Parathyroid adenoma (tissue), 2 donors: ENCODE measurements around the gene SMIM24.

Experiments used
- H2AFZ ChIP-seq: fragments of 300-600 bp; sonication (generic); one replicate; pipeline ENCODE4 v1.7.0; 2017; ENCODE audit warnings: antibody characterized with exemption, mild to moderate bottlenecking
- H3K27ac ChIP-seq: fragments of 300-600 bp; sonication (generic); one replicate; pipeline ENCODE4 v1.7.0; 2017
- H3K27me3 ChIP-seq: fragments of 300-600 bp; sonication (generic); one replicate; pipeline ENCODE4 v1.7.0; 2017; ENCODE audit warnings: low read length; ENCODE audit not compliant: control insufficient read depth, insufficient read depth
- H3K36me3 ChIP-seq: fragments of 300-600 bp; sonication (generic); one replicate; pipeline ENCODE4 v1.7.0; 2017; ENCODE audit warnings: low read length; ENCODE audit not compliant: control insufficient read depth, insufficient read depth
- H3K4me1 ChIP-seq: fragments of 300-600 bp; sonication (generic); one replicate; pipeline ENCODE4 v1.7.0; 2017; ENCODE audit warnings: control low read depth
- H3K4me2 ChIP-seq: fragments of 300-600 bp; sonication (generic); one replicate; pipeline ENCODE4 v1.7.0; 2017; ENCODE audit warnings: low read length
- H3K4me3 ChIP-seq: fragments of 300-600 bp; sonication (generic); one replicate; pipeline ENCODE4 v1.7.0; 2017; ENCODE audit warnings: low read depth, low read length
- H3K79me2 ChIP-seq: fragments of 300-600 bp; sonication (generic); one replicate; pipeline ENCODE4 v1.7.0; 2017; ENCODE audit warnings: control low read depth
- H3K9ac ChIP-seq: fragments of 300-600 bp; sonication (generic); one replicate; pipeline ENCODE4 v1.7.0; 2017; ENCODE audit warnings: mild to moderate bottlenecking
- H3K9me3 ChIP-seq: fragments of 300-600 bp; sonication (generic); one replicate; pipeline ENCODE4 v1.7.0; 2017; ENCODE audit warnings: low read length; ENCODE audit not compliant: control insufficient read depth
- TF ChIP-seq, protein P1 (sequence below): fragments of 300-600 bp; sonication (generic); IDR thresholded peaks from one replicate; pipeline ENCODE4 v1.7.0; 2017; ENCODE audit warnings: antibody characterized with exemption, mild to moderate bottlenecking
- donor health status: primary hyperparathyroidism.

The SMIM24 gene

DNA sequence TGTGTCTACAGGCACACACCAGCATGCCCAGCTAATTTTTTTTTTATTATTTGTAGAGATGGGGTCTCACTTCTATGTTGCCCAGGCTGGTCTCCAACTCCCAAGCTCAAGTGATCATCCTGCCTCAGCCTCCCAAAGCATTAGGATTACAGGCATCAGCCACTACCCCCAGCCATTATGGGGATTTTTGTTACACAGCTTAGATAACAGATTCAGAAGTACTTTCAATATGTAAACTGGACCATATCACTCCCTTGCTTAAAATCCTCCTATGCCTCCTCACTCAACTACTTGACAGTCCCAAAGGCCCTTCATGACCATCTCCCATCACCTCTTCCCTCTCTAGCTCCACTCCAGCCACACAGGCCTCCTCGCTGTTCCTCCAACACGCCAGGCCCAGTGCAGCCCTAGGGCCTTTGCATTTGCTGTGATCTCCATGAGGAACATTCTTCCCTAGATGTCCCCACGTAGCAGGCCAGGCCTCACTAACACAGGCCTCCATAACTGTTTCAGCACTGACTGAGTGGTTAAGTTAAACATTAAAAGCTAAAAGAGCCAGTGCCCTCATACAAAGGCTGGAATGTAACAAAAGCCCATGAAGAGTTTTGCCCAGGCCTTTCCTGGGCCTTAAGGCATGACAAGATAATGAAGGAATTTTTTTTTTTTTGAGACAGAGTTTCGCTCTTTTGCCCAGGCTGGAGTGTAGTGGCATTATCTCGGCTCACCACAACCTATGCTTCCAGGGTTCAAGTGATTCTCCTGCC is 17.6 kb upstream of the SMIM24 start:
- Histone ChIP-seq H3K4me2 (no peak overlapping the region), H3K79me2 (peaks cover 11% of the 10 kb centered on the region), H2AFZ (no peak overlapping the region), H3K27me3 (no peaks in the 10 kb centered on the region), H3K27ac (no peak overlapping the region), H3K9me3 (no peaks in the 10 kb centered on the region), H3K36me3 (no peaks in the 10 kb centered on the region), H3K4me3 (no peak overlapping the region), H3K9ac (no peak overlapping the region), H3K4me1 (no peaks in the 10 kb centered on the region)
- TF ChIP-seq, protein P1, sequence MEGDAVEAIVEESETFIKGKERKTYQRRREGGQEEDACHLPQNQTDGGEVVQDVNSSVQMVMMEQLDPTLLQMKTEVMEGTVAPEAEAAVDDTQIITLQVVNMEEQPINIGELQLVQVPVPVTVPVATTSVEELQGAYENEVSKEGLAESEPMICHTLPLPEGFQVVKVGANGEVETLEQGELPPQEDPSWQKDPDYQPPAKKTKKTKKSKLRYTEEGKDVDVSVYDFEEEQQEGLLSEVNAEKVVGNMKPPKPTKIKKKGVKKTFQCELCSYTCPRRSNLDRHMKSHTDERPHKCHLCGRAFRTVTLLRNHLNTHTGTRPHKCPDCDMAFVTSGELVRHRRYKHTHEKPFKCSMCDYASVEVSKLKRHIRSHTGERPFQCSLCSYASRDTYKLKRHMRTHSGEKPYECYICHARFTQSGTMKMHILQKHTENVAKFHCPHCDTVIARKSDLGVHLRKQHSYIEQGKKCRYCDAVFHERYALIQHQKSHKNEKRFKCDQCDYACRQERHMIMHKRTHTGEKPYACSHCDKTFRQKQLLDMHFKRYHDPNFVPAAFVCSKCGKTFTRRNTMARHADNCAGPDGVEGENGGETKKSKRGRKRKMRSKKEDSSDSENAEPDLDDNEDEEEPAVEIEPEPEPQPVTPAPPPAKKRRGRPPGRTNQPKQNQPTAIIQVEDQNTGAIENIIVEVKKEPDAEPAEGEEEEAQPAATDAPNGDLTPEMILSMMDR, result no peak

DNA sequence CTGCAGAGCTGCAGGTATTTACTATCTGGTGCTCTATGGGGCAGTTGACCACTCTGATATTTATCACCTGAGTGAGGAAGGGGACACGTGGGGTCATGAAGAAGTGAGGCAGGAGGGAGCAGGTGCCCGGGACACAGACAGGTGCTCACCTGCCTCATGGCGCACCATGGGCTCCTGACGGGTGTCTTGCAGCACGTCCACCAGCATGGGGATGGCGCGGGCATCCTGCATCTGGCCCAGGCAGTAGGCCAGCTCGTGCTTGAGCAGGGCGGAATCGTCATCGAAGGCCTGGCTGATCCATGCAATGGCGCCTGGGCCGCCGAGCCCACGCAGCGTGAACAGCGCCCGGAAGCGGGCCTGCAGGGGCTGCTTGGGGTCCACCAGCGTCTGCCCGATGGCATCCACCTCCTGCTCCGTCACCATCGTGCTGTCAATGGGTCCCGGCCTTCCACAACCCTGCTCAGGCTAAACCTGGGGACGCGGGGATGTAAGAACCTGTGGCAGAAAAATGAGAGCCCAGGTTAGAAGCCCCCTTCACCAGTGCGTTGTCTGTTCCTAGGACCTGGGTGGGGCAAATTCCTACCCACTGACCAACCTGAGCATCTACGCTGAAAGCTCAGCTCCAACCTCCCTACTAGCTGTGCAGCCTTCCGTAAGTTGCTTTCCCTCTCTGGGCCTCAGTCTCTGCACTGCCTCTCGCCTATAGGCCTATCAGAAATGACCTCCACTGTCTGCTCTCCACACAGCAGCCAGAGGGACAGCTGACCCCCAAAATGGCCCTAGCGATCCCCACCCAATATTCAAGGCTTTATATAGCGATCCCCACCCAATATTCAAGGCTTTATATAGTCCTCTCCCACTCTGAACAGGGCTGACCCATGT is 16.3 kb upstream of the SMIM24 start:
- no peaks in the 10 kb centered on the region for H3K9me3 ChIP-seq
- H3K79me2 ChIP-seq, result peaks cover 11% of the 10 kb centered on the region
- H3K27me3 ChIP-seq, result no peaks in the 10 kb centered on the region
- H2AFZ ChIP-seq, result no peak overlapping the region
- no peak overlapping the region for H3K27ac ChIP-seq
- H3K4me2 ChIP-seq, result no peak overlapping the region
- TF ChIP-seq, protein P1, result no peak
- no peak overlapping the region for H3K9ac ChIP-seq
- H3K4me1 ChIP-seq, result no peaks in the 10 kb centered on the region
- no peaks in the 10 kb centered on the region for H3K36me3 ChIP-seq
- H3K4me3 ChIP-seq, result no peak overlapping the region

DNA sequence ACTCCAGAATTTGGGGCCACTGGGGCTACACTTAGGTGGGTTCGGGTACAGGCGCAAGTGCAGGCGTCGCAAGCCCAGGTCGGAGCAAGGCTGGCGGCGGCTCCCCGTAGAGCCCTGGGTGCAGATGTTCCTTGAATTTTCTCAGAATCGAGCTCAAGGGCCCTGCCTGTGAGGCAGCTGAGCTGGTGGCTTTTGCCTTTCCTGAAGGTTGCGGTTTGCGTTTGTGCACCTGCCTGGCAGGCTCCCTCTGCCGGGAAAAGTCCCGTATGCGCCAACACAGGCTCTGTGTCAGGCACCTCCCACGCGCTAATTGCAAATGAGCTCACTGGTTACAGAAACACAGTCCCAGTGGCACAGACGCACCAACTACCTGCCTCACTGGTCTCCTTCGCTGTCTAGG is 14.2 kb upstream of the SMIM24 start:
- Histone ChIP-seq H3K4me2 (no peak overlapping the region), H3K9me3 (no peaks in the 10 kb centered on the region), H3K4me1 (no peaks in the 10 kb centered on the region), H3K36me3 (no peaks in the 10 kb centered on the region), H3K27ac (no peak overlapping the region), H3K4me3 (no peak overlapping the region), H2AFZ (no peak overlapping the region), H3K9ac (no peak overlapping the region), H3K27me3 (no peaks in the 10 kb centered on the region), H3K79me2 (peaks cover 4% of the 10 kb centered on the region)
- TF ChIP-seq, protein P1, result no peak

DNA sequence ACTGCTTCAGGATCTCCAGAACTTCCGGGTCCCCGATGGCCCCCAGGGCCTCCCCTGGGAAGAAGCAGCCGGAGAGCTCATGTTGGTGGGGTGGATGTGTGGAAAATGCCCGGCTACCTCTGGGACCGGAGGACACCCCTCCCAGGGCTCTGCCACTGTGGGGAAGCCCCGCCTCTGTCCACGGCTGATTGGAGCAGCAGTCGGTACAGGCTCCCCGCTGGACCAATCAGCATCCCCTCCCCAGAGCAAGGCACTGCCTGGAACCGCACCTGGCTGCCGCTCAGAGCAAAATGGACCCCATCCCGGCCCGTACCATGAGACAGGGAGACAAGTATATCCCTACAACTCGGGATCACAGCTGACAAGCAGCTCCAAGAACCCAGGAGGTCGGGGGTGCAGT is 13.7 kb upstream of the SMIM24 start:
- Histone ChIP-seq H3K27ac (no peak overlapping the region), H3K27me3 (no peaks in the 10 kb centered on the region), H3K9ac (no peak overlapping the region), H3K4me1 (no peaks in the 10 kb centered on the region), H3K4me3 (no peak overlapping the region), H3K4me2 (no peak overlapping the region), H3K36me3 (no peaks in the 10 kb centered on the region), H2AFZ (no peak overlapping the region), H3K79me2 (no peaks in the 10 kb centered on the region), H3K9me3 (no peaks in the 10 kb centered on the region)
- TF ChIP-seq, protein P1, result no peak
